Liver (tissue), 3 donors: ENCODE results near the gene PAX7.
"Not testable (repeated sequence)": the region's sequence is repeated elsewhere in the genome, so short reads cannot be mapped to it uniquely, and the experiment has no call there.

Source experiments
- CTCF ChIP-seq: fragments of 150-350 bp; IDR thresholded peaks from 2 replicates; pipeline ENCODE4 v1.5.1; 2017; ENCODE audit warnings: improper control_type of control experiment, low read depth, low read length; ENCODE audit not compliant: missing input control
- REST ChIP-seq: IDR thresholded peaks from 2 replicates; pipeline ENCODE4 v1.6.1; 2016; ENCODE audit warnings: antibody characterized with exemption, mild to moderate bottlenecking
- RXRA ChIP-seq, 2 donors: IDR thresholded peaks; 2 replicates each; pipeline ENCODE4 v1.6.1; 2017 to 2018; ENCODE audit warnings: antibody characterized with exemption in 2 of 2, mild to moderate bottlenecking in 1 of 2
- SP1 ChIP-seq: IDR thresholded peaks from 2 replicates; pipeline ENCODE4 v1.6.1; 2018; ENCODE audit warnings: antibody characterized with exemption, mild to moderate bottlenecking
- donor health status: healthy.
- donor health status: healthy.

DNA sequence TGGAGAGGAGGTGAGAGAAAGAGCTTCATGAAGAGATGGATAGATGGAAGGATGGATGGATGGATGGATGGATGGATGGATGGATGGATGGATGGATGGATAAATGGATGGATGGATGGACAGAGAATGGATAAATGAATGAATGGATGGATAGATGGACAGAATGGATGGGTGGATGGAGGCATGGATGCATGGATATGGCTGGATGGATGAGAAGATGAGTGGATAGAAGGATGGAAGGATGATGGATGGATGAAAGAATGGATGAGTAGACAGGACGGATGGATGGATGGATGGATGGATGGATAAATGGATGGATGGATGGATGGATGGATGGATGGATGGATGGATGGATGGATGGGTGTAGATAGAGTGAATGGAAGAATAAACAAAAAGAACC, 113.7 kb downstream of the PAX7 start:
- not testable (repeated sequence) for TF ChIP-seq CTCF; SP1; RXRA (IDR thresholded peaks at IDR 0.05); REST
